ENCODE data around the gene FLNB.

DNA sequence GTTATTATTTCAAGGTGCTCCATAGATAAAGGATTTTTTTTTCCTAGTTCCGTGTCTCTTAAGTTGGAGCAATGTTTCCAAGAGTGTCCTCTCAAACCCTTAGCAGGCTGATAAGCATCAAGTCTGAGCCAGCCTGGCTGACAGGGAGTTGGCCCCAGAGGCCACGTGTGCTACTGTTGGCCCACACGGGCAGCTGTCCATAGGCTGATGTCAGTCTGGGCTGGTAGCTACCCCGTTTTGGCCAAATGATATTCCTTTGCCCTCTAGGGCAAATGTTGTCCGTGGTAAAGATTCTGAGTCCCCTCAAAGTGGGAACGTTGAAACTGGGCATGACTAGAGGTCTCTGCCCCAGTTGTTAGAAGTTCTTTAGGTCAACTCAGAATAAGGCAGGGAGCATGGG is 99.4 kb downstream of the FLNB start:
- TF ChIP-seq CEBPB (IDR thresholded peaks at IDR 0.05), result no peak
- TF ChIP-seq CREB1 (IDR thresholded peaks at IDR 0.05; ENCODE audit: low read depth), result no peak
- TF ChIP-seq, protein P1, sequence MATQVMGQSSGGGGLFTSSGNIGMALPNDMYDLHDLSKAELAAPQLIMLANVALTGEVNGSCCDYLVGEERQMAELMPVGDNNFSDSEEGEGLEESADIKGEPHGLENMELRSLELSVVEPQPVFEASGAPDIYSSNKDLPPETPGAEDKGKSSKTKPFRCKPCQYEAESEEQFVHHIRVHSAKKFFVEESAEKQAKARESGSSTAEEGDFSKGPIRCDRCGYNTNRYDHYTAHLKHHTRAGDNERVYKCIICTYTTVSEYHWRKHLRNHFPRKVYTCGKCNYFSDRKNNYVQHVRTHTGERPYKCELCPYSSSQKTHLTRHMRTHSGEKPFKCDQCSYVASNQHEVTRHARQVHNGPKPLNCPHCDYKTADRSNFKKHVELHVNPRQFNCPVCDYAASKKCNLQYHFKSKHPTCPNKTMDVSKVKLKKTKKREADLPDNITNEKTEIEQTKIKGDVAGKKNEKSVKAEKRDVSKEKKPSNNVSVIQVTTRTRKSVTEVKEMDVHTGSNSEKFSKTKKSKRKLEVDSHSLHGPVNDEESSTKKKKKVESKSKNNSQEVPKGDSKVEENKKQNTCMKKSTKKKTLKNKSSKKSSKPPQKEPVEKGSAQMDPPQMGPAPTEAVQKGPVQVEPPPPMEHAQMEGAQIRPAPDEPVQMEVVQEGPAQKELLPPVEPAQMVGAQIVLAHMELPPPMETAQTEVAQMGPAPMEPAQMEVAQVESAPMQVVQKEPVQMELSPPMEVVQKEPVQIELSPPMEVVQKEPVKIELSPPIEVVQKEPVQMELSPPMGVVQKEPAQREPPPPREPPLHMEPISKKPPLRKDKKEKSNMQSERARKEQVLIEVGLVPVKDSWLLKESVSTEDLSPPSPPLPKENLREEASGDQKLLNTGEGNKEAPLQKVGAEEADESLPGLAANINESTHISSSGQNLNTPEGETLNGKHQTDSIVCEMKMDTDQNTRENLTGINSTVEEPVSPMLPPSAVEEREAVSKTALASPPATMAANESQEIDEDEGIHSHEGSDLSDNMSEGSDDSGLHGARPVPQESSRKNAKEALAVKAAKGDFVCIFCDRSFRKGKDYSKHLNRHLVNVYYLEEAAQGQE (IDR thresholded peaks at IDR 0.05; ENCODE audit: low read depth), result no peak
- no peak for TF ChIP-seq YY1 (IDR thresholded peaks at IDR 0.05; ENCODE audit: low read depth)
- TF ChIP-seq, protein P2, sequence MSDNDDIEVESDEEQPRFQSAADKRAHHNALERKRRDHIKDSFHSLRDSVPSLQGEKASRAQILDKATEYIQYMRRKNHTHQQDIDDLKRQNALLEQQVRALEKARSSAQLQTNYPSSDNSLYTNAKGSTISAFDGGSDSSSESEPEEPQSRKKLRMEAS (IDR thresholded peaks at IDR 0.05), result no peak
- TF ChIP-seq ZBTB7A (IDR thresholded peaks at IDR 0.05; ENCODE audit: low read depth), result no peak
- TF ChIP-seq EP300 (IDR thresholded peaks at IDR 0.05; ENCODE audit: borderline replicate concordance), result no peak
- TF ChIP-seq TEAD4 (IDR thresholded peaks at IDR 0.05), result no peak
- no peak for TF ChIP-seq RAD21 (IDR thresholded peaks at IDR 0.05; ENCODE audit: low read depth)
- no peak for TF ChIP-seq TCF12 (IDR thresholded peaks at IDR 0.05; ENCODE audit: low read depth)
- TF ChIP-seq, protein P3, sequence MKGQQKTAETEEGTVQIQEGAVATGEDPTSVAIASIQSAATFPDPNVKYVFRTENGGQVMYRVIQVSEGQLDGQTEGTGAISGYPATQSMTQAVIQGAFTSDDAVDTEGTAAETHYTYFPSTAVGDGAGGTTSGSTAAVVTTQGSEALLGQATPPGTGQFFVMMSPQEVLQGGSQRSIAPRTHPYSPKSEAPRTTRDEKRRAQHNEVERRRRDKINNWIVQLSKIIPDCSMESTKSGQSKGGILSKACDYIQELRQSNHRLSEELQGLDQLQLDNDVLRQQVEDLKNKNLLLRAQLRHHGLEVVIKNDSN (IDR thresholded peaks at IDR 0.05), result no peak
- TF ChIP-seq NFIC (IDR thresholded peaks at IDR 0.05), result no peak
- TF ChIP-seq FOXM1 (IDR thresholded peaks at IDR 0.05; ENCODE audit: borderline replicate concordance, low read depth), result no peak
- no peak for TF ChIP-seq TAF1 (IDR thresholded peaks at IDR 0.05; ENCODE audit: low read depth)

All from Ishikawa (cell line).